ENCODE data around the gene AGRN. TPM values are rescaled to one million over a fixed set of nuclear protein-coding genes. Genes with fewer than 3 reads are reported as not detected.

AGRN gene
- total RNA-seq, 1 donor = 30.0 TPM

DNA sequence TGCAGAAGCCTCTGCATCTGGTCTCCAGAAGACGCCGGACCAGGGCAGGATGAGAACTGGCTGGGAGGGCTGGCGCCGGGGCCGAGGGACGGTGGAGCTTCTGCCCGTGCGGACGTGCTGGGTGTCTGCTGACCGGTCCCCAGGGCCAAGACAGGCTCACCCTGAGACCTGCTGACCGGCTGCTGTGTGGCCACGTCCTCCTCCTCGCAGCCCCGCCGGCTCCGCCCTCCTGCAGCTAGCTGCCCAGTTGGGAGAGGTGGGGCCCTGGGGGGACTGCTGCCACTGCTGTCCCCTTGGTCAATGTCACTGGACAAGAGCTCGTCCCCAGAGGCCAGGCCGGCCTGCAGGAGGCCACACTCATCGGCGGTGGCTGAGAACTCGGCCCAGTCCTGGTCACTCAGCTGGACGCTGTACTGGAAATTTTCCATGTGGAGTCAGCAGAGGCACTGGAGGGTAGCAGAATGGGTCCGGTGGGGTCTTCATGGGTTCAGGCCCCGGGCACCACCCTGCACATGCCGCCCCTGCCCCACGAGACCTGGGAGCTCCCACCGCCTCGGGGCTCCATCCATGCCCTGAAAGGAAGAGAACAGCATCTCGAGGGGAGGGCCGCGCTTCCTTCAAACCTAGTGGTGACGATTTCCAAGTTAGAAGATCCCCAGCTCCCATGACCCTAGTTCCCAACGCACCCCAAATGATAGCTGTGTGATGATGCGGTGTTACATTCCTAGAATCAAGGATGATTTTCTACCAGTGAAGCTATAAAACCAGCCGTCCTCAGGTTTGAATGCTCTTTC, 39.1 kb upstream of the AGRN start:
- no peak for TF ChIP-seq CTCF (IDR thresholded peaks at IDR 0.05; ENCODE audit: extremely low read depth, low read depth, low read length)
- H2AFZ ChIP-seq (ENCODE audit: low read length) = no peak overlapping the region
- H3K79me2 ChIP-seq (ENCODE audit: insufficient read depth, low read length) = no peaks in the 10 kb centered on the region
- no peak overlapping the region for H3K27ac ChIP-seq (ENCODE audit: low read depth, low read length)
- no peaks in the 10 kb centered on the region for H3K9me3 ChIP-seq (ENCODE audit: low read depth, low read length)
- H3K4me1 ChIP-seq (ENCODE audit: insufficient read depth, low read length) = no peaks in the 10 kb centered on the region
- H4K20me1 ChIP-seq (ENCODE audit: insufficient read depth, low read length) = no peaks in the 10 kb centered on the region
- H3K36me3 ChIP-seq (ENCODE audit: insufficient read depth, low read length) = no peaks in the 10 kb centered on the region
- DNase-seq (ENCODE audit: insufficient read length, low spot score, missing footprints) = peak; percentile 66
- H3K4me3 ChIP-seq (ENCODE audit: insufficient read depth, low read length) = no peak overlapping the region
- H3K4me2 ChIP-seq (ENCODE audit: insufficient read depth, low read length) = no peak overlapping the region
- peaks cover 3% of the 10 kb centered on the region for H3K27me3 ChIP-seq (ENCODE audit: insufficient read depth, low read length)

GRCh38 chr1:981491-981954, 38.4 kb upstream of the AGRN start:
- Histone ChIP-seq H3K4me2 (ENCODE audit: insufficient read depth, low read length) (no peak overlapping the region), H3K4me1 (ENCODE audit: insufficient read depth, low read length) (no peaks in the 10 kb centered on the region), H4K20me1 (ENCODE audit: insufficient read depth, low read length) (no peaks in the 10 kb centered on the region), H3K4me3 (ENCODE audit: insufficient read depth, low read length) (no peak overlapping the region), H3K36me3 (ENCODE audit: insufficient read depth, low read length) (no peaks in the 10 kb centered on the region), H3K27me3 (ENCODE audit: insufficient read depth, low read length) (peaks cover 3% of the 10 kb centered on the region), H2AFZ (ENCODE audit: low read length) (no peak overlapping the region), H3K27ac (ENCODE audit: low read depth, low read length) (no peak overlapping the region), H3K9me3 (ENCODE audit: low read depth, low read length) (no peaks in the 10 kb centered on the region), H3K79me2 (ENCODE audit: insufficient read depth, low read length) (no peaks in the 10 kb centered on the region)
- peak; percentile 29 for DNase-seq (ENCODE audit: insufficient read length, low spot score, missing footprints)
- no peak for TF ChIP-seq CTCF (IDR thresholded peaks at IDR 0.05; ENCODE audit: extremely low read depth, low read depth, low read length)

- Histone ChIP-seq H4K20me1 (ENCODE audit: insufficient read depth, low read length) (no peaks in the 10 kb centered on the region), H3K27me3 (ENCODE audit: insufficient read depth, low read length) (peaks cover 3% of the 10 kb centered on the region), H3K4me3 (ENCODE audit: insufficient read depth, low read length) (no peak within 1 kb of the TSS), H3K27ac (ENCODE audit: low read depth, low read length) (no peak within 1 kb of the TSS), H3K4me2 (ENCODE audit: insufficient read depth, low read length) (no peak within 1 kb of the TSS), H3K79me2 (ENCODE audit: insufficient read depth, low read length) (no peaks in the 10 kb centered on the region), H2AFZ (ENCODE audit: low read length) (no peak within 1 kb of the TSS), H3K4me1 (ENCODE audit: insufficient read depth, low read length) (no peaks in the 10 kb centered on the region), H3K36me3 (ENCODE audit: insufficient read depth, low read length) (no peaks in the 10 kb centered on the region), H3K9me3 (ENCODE audit: low read depth, low read length) (no peaks in the 10 kb centered on the region)
- no peak for TF ChIP-seq CTCF (IDR thresholded peaks at IDR 0.05; ENCODE audit: extremely low read depth, low read depth, low read length)
- DNase-seq (ENCODE audit: insufficient read length, low spot score, missing footprints) = peak; percentile 80
These were observed 37.9 kb upstream of the AGRN start, which contains the start of gene PERM1 for GRCh38 chr1:981955-982558. Gene PERM1 (minus strand): TSS chr1:982093. CDS start chr1:981029, 1,064 bp downstream.

GRCh38 chr1:982765-983436, 37.0 kb upstream of the AGRN start:
- H3K4me2 ChIP-seq (ENCODE audit: insufficient read depth, low read length) = no peak overlapping the region
- no peaks in the 10 kb centered on the region for H3K9me3 ChIP-seq (ENCODE audit: low read depth, low read length)
- H3K79me2 ChIP-seq (ENCODE audit: insufficient read depth, low read length) = no peaks in the 10 kb centered on the region
- no peak for TF ChIP-seq CTCF (IDR thresholded peaks at IDR 0.05; ENCODE audit: extremely low read depth, low read depth, low read length)
- peak; percentile 86 for DNase-seq (ENCODE audit: insufficient read length, low spot score, missing footprints)
- H3K4me1 ChIP-seq (ENCODE audit: insufficient read depth, low read length) = no peaks in the 10 kb centered on the region
- peaks cover 3% of the 10 kb centered on the region for H3K27me3 ChIP-seq (ENCODE audit: insufficient read depth, low read length)
- H3K4me3 ChIP-seq (ENCODE audit: insufficient read depth, low read length) = no peak overlapping the region
- no peaks in the 10 kb centered on the region for H3K36me3 ChIP-seq (ENCODE audit: insufficient read depth, low read length)
- H2AFZ ChIP-seq (ENCODE audit: low read length) = no peak overlapping the region
- no peaks in the 10 kb centered on the region for H4K20me1 ChIP-seq (ENCODE audit: insufficient read depth, low read length)
- no peak overlapping the region for H3K27ac ChIP-seq (ENCODE audit: low read depth, low read length)

Measured in osteoblast (primary cell).